ENCODE measurements around the gene AJAP1.

- no peak for TF ChIP-seq POLR2A (IDR thresholded peaks at IDR 0.05; ENCODE audit: low read depth, low read length)
- no peak for TF ChIP-seq POLR2AphosphoS5 (IDR thresholded peaks at IDR 0.05; ENCODE audit: low read depth, low read length)
- TF ChIP-seq TAF1 (IDR thresholded peaks at IDR 0.05; ENCODE audit: borderline replicate concordance, low read depth, low read length): no peak
Observed at GRCh38 chr1:4692437-4692836, 38.0 kb downstream of the AJAP1 start.

All from GM12892 (cell line).